AG04450 (cell line): ENCODE data around the gene PITX1. TPM values are rescaled to one million over a fixed set of nuclear protein-coding genes. Genes with fewer than 3 reads are reported as not detected.
"Not testable (repeated sequence)": the region's sequence is repeated elsewhere in the genome, so short reads cannot be mapped to it uniquely, and the experiment has no call there.

Source experiments
- CTCF ChIA-PET: fragments of 300-600, 350-600 bp; formaldehyde crosslinking; extraction: SDS; loops from one replicate; lab custom pipeline; 2022; ENCODE audit warnings: antibody characterized with exemption, inconsistent platforms; lab: Charles Lee
- POLR2A ChIA-PET: fragments of 350-600 bp; formaldehyde crosslinking; extraction: SDS; loops from one replicate; lab custom pipeline; 2021; ENCODE audit warnings: antibody characterized with exemption, inconsistent platforms; lab: Yijun Ruan, JAX
- DNase-seq: peaks from one replicate; pipeline ENCODE4 v3.0.0-alpha.2; 2011; ENCODE audit warnings: low read depth, low spot score
- H3K27ac ChIP-seq: one replicate; pipeline ENCODE4 v1.5.1; 2012; ENCODE audit warnings: low read depth, low read length, control low read depth
- H3K27me3 ChIP-seq: one replicate; pipeline ENCODE4 v1.6.0; 2012; ENCODE audit warnings: low read length; ENCODE audit not compliant: control insufficient read depth, insufficient read depth
- H3K4me3 ChIP-seq: 2 replicates; pipeline ENCODE4 v1.5.1; 2011; ENCODE audit warnings: mild to moderate bottlenecking, low read depth, low read length, control low read depth
- H3K9me3 ChIP-seq: 2 replicates; pipeline ENCODE4 v1.5.1; 2012; ENCODE audit warnings: low read length; ENCODE audit not compliant: control insufficient read depth, insufficient read depth
- CTCF ChIP-seq: IDR thresholded peaks from 2 replicates; pipeline ENCODE4 v1.5.1; 2011; ENCODE audit warnings: low read depth, low read length, control low read depth, inconsistent platforms
- polyA plus RNA-seq: library from polyadenylated mRNA; depleted of rRNA; stranded (reverse); fragments of >200 nt; gene quantifications from 2 replicates; pipeline ENCODE4 v1.2.3, GENCODE V29; 2011

The PITX1 gene
- polyA plus RNA-seq, 1 experiment = 72.1 TPM

- TF ChIP-seq CTCF = no peak
- H3K27ac ChIP-seq = no peak overlapping the region
- no peak overlapping the region for H3K4me3 ChIP-seq
- POLR2A ChIA-PET = no interaction called here
- H3K9me3 ChIP-seq = no peaks in the 10 kb centered on the region; the same call in 1 of the 2 replicates
- CTCF ChIA-PET = no interaction called here
- no peak for DNase-seq
- H3K27me3 ChIP-seq = no peaks in the 10 kb centered on the region
Measured at GRCh38 chr5:134995850-134996402, 38.1 kb downstream of the PITX1 start.

- no peak for DNase-seq
- H3K4me3 ChIP-seq = no peak overlapping the region
- H3K27ac ChIP-seq = no peak overlapping the region
- TF ChIP-seq CTCF = no peak
- H3K9me3 ChIP-seq = no peaks in the 10 kb centered on the region; the same call in 1 of the 2 replicates
- no peaks in the 10 kb centered on the region for H3K27me3 ChIP-seq
- ChIA-PET POLR2A (no interaction called here), CTCF (no interaction called here)
Measured at GRCh38 chr5:134994560-134995156, 39.4 kb downstream of the PITX1 start.

GRCh38 chr5:134993161-134993560 is 40.9 kb downstream of the PITX1 start:
- TF ChIP-seq CTCF = no peak
- Histone ChIP-seq H3K27ac (no peak overlapping the region), H3K9me3 (no peaks in the 10 kb centered on the region; the same call in 1 of the 2 replicates), H3K27me3 (no peaks in the 10 kb centered on the region), H3K4me3 (no peak overlapping the region)
- DNase-seq = no peak
- CTCF ChIA-PET = no interaction called here
- POLR2A ChIA-PET = no interaction called here

GRCh38 chr5:134992148-134992547 is 41.9 kb downstream of the PITX1 start:
- CTCF ChIA-PET = no interaction called here
- H3K9me3 ChIP-seq = no peaks in the 10 kb centered on the region; the same call in 1 of the 2 replicates
- POLR2A ChIA-PET = no interaction called here
- no peak overlapping the region for H3K27ac ChIP-seq
- no peak overlapping the region for H3K4me3 ChIP-seq
- H3K27me3 ChIP-seq = no peaks in the 10 kb centered on the region
- DNase-seq = no peak
- no peak for TF ChIP-seq CTCF

- H3K27me3 ChIP-seq, H3K9me3 ChIP-seq, CTCF ChIA-PET, H3K4me3 ChIP-seq, POLR2A ChIA-PET, H3K27ac ChIP-seq, DNase-seq: not testable (repeated sequence)
Measured at GRCh38 chr5:134990183-134990582, 43.8 kb downstream of the PITX1 start.
